ENCODE data around the gene CBX8.

Gene CBX8

DNA sequence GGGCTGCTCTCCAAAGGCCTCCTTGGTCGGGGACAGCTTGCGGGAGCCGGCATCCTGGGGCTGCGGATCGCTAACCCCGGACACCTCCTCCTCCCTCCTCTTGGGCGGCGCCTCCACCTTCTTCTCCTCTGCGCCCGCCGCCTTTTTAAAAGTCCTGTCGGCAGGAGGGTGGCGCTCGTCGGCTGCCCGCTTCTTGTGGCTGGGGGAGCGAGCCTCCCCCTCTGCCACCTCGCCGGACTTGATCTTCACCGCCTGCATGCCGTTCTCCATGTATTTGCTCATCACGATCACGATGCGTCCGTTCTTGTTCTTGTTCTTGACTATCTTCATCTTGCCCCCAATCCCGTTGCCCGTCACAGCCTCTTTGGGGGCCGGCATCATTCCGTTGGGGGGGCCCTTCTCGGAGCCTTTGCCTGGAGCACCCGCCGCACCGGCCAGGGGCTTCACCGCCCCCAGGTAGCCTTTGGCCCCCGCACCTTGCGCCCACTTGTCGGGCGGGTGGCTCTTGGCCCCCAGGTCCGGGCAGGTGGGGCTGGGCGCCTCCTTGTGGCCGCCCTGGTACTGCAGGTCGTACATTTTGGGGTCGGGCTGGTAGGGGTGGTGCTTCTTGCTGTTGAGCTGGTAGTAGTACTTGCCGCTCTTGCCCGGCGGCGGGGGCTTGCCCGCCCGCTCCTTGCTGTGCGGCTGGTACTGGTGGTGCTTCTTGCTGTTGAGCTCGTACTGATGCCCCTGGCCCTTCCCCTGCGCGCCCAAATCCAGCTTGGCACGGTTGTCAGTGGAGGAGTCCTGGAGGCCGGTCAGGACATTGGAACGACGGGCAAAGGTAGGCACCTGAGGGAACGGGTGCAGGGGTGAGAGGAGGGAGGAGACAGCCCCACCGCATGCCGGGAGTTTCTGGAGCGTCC lies 37.9 kb upstream of the CBX8 start:
- no peak for DNase-seq

DNA sequence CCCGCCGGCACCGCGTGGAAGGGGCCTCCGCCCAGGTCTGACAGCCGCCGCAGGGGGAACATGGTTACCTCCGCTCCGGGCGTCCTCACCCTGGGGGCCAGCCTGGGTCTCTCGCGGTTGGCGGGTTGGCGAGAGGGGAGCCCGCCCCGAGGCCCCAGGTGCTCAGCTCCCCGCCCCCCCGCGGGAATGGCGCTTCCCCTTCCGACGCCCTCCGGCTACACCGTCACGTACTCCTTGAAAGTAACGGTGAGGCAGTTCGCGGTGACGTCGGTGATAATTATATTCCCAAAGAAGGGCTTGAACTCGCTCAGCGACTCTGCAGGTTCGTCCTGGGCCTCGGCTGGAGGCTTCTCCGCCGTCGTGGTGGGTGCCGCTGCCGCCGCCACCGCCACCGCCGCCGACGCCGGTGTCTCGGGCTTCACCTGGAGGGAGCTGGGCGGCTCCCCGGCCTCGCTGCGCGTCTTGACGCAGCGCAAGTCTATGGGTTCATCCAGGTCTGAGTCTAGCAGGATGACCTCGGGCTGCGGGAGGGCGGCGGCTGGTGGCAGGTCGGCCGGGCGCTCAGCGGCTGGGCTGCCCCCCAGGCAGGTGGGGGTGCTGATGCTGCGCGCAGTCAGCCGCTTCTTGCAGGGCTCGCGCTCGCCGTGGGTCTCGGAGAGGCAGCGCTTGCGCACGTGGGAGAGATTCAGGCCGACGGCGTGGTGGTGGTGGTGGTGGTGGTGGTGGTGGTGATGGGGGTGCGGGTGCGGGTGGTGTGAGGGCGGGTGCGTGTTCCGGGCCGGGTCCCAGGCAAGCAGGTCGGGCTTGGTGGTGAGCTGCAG lies 37.1 kb upstream of the CBX8 start:
- DNase-seq, result no peak

DNA sequence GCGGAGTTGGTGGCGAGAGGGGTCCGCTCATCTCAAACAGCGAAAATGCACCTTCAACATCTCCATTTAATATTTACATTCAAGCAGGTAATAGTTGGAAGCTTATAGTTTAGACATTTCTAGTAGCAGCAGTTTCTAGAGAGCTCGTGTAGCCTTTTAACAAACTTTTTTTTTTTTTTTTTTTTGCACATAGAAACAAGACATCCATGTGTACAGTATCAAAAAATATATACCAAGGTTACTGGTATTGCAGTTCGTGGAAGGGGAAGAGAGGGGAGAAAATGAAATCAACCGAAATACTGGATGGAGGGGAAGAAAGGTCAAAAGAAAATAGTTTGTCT lies 36.2 kb upstream of the CBX8 start:
- no peak for DNase-seq

DNA sequence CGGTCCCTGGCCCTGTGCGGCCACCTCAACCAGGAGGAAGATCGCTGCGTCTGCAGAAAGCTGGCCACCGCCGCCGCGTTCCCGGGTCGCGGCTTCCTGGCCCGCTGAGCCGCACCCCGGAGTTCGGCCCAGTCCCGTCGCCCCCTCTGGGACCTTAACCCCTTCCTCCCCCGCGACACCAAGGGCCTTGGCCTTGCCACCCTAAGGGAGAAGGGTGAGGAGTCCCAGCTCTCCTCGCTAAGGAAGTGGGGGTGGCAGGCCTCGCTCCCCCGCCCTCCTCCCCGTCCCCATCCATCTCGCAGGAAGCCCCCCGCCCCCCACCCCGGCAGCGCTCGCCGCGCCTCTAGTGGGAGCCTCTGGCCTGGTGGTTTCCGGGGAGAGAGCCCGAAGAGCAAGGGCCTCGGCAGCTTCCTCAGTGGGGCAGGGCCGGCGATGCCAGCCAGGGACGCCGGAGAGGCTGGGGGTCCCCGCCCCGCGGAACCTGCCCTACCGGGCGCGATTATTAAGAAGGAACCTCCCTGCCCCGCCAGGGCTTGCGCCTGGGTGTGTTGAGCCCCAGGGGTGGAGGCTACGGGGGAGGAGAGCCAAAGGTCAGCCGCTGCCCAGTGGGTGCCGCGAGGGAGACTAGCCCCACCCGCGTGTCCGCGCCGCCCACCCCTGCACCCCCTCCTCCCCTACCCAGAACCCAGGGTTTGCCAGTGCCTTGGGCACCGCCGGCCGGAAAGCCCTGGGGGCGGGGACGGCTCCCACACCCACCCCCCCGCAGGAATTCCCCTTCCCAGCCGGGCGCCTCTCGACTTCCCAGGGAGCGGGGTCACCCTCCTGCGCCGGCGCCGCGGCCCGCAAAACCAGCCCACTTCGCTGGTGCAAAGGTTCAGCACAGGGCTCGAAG lies 35.6 kb upstream of the CBX8 start:
- DNase-seq, result no peak

DNA sequence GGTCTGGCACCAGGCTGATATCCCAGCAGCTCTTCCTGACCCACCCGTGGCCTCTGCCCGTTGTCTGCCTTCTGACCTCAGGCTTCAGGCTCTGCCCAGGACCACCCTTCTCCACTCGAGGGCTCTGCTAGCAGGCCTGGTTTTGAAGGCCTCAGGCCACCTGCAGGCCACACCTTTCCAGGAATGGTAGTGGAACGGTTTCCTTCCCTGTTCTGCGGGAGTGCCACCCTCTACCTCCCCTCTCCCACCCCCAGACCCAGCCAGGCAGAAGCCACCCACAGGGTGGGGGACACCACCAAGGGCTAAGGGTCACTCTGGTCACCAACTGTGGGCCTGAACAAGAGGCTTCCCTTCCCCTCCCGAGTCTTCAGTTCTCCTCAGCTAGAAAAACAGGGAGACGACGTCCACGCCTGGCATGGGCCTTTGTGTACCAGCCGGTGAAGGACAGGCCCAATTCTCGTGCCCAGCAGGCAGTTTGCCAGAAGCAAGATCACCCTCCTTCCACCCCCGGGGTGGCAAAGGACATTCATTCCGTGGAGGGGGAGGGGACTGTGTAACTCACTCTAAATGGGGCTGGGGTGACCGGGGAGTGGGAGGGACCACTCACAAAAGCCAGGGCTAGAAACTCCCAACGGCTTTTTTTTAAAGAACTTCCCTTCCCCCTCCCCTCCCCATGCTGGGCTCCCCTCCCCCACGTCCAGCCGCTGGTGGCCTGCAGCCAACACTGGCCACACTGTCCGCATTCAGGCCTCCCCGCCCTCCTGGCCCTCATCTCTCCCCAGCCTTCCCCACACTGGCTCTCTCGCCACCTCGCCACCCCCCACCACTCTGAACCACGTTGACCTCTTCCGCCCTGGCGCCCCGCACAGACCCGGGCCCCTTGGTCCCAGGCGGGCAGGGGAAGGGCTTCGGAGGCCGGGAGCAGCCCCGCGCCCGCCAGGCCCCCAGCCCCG lies 34.7 kb upstream of the CBX8 start:
- DNase-seq, result no peak

DNA sequence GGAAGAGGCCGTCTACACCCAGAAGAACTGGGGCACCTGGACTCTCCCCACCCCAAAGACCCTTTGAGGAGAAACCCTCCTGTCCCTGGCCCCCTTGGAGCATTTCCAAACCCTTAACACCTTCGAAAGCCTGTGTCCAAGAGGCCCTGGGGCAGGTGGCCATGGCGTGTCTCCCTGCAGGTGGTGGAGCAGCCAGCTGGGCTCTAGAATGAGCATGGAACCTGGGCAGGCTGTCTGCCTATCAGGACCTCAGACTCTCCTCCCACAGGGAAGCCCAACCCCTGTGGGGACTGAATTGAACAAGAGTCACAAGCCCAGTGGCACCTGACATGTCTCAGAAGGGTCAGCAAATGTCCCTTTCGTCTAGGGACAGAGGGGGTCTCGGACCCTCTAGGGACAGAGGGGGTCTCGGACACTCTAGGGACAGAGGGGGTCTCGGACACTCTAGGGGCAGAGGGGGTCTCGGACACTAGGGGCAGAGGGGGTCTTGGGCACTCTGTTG lies 33.9 kb upstream of the CBX8 start:
- no peak for DNase-seq

DNA sequence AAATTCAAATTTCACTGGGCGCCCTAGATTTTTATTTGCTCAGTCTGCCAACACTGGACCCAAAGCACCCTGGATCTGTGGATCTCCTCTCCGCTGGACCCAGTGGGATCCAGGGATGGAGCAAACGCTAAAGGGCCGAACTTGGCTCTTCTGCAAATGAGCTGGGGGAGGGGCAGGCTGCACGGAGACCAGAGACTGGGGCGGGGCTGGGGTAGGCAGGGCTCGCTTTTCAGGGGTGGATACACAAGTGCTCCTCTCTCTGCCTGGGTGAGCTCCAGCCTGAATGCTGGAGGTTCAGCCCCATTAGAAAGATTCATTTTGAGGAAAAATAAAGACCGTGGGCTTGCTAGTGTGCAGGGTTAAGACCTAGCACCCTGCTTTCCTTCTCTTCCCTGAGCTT lies 33.4 kb upstream of the CBX8 start:
- no peak for DNase-seq

DNA sequence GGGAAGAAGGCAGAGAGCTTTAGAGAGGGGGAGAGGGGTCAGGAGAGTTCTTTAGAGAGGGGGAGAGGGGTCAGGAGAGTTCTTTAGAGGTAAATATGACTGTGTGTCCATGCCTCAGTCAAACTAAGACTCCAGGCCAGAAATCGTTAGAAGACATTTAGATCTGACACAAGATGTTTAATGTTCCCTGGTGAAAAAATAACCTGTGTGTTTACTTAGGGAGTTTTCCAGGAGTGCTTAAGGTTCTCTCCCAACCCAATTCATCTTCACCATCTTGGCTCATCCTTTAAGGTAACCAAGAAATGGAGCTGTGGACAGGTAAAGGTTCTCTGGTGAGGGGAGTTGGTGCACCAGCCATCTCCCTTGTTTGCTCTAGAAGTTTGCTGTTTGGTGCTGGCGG lies 32.6 kb upstream of the CBX8 start:
- DNase-seq, result no peak

DNA sequence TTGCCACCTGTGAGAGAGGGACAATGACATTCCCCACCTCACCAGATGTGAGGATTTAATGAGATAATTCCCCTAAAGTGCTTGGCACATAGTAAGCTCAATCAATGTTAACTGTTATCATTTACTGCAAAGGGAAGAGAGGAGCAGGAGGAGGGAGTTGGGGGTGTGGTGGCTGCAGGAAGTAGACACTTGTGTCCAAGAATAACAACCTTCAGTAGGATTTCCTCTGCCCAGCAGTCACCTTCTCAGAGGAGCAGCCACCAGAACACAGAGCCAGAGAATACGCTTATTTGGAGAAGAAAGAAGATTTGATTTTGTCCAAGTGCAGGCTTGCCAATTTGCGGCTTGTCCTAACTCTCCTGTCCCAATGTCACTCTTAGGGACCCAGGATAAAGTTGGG lies 32.1 kb upstream of the CBX8 start:
- no peak for DNase-seq

DNA sequence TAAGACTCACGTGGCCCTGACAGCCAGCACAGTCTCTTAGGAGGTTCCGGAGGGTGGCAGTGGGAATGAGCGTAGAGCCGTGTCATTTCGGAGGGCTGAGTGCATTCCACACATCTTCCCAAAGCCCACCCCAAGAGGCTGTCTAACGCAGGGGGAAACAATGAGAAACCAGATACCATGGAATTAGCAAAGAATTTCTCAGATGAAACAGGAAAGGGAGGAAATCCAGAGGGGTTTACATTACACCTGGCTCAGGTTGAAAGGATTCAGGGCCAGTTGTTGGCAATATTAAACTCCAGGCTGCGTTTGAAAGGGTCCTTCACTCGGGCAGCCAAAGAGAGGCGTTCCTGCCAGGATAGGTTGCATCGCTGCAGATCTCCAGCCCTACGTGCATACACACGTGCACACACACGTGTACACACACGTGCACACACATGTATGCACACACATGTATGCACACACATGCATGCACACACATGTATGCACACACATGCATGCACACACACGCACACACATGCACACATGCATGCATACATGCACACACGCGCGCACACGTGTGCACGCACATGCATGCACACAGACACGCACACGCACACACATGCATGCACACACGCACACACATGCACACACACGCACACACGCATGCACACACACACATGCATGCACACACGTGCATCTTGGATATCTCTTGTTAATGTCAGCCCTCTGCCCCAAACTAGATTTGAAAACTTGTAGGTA lies 30.1 kb upstream of the CBX8 start:
- no peak for DNase-seq

DNA sequence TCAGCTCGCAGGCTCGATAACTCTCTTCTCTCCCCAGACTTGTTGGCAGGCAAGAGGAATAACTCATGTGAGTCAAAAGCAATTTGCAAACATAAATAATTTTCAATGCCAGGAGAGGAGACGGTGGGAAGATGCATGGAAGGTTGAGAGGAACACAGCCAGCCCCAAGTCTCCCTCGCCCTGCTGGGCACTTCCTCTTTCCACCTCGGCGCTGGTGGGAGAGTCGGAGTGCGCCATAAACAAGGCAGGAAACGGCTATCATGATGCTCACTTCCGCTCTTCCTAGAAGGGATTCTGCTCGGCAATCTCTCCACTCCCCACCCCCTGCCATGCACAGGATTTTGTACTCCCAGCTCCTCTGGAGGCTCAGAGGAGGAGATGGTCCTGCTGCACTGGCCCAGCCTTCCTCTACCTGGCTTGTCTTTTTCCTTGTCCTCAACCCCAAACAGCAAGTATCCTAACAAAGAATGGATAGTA lies 29.4 kb upstream of the CBX8 start:
- DNase-seq, result peak in 1 of 2 donors; percentile 45

DNA sequence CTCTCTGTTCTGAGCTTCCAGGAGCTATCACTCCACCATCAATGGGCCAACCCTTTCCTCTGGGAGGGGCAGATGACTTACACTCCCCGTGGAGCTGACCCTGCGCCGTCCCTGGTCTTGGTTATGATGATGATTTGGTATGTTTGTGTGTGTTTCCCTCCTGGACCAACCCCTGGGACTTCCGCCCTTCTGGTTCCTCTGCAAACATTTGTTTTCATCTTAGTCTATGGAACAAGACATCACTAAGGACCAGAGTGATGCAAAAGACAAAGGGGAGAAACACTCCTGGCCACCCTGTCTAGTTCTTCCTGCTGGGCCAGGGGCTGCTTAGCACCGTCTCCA lies 28.7 kb upstream of the CBX8 start:
- no peak for DNase-seq

DNA sequence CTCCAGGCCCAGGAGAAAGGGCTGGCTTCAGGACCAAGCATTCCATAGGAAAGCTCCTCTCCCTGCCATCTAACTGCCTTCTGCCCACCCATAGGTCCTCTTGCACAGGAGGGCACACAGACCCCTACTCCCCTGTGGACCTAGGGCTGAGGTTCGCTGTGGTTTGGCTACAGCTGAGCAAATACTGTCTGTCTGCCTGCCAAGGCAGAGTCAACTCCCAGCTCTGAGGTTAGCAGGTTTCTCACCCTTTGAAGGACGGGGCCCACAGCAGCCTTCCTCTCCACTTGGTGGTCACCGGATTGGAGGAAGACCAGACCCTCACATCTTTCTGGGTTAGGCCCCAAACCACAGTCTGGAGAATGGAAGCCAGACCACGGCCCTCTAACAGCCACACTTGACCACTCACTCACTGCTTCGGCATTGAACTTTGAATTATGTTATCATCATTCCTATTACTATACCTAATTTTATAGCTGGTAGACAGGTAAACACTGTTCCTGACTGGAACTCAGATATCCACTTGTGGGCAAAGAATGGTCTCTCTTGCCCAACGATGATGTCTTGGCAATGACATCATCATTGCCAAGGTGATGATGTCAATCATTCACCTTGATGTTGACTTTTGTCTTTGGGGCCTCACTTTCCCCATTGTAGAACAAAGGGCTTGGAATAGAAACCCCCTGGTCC lies 28.2 kb upstream of the CBX8 start:
- no peak for DNase-seq

DNA sequence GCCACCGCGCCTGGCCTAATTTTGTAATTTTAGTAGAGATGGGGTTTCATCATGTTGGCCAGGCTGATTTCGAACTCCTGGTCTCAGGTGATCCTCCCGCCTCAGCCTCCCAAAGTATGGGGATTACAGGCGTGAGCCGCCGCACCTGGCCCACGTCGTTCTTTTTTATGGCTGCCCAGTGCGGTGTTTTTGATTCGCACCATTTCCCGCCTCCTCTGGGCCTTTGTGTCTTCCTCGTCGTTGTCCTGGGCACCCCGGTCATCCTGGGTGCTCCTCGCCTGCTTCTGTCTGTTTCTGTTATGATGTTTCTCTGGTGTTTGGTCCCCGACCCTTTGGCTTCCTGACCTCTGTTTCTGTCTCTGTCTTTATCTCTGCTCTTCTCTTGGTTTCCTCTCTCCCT lies 27.4 kb upstream of the CBX8 start:
- no peak for DNase-seq

DNA sequence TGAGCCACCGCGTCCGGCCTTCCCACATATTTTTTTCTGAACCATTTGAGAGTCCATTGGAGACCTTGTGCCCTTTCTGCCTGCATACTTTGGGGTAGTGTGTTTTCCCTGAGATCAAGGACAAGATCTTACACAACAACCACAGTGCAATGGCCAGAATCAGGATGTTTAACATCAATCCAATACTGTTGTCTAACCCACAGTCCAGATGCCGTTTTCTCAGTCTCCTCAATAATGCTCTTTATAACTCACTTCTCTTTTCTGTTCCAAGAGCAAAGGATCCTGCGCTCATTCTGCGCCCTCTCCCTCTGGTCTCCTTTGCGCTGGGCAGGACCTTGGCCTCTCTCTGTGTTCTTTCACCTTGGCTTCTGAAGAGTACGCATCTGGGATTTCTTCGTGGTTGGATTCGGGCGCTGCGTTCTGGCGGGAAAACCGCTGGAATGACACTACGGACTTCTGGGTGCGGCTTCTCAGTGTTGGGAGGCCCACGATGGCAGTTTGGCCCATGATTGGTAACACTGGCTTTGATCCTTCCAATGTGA lies 25.8 kb upstream of the CBX8 start:
- no peak for DNase-seq

DNA sequence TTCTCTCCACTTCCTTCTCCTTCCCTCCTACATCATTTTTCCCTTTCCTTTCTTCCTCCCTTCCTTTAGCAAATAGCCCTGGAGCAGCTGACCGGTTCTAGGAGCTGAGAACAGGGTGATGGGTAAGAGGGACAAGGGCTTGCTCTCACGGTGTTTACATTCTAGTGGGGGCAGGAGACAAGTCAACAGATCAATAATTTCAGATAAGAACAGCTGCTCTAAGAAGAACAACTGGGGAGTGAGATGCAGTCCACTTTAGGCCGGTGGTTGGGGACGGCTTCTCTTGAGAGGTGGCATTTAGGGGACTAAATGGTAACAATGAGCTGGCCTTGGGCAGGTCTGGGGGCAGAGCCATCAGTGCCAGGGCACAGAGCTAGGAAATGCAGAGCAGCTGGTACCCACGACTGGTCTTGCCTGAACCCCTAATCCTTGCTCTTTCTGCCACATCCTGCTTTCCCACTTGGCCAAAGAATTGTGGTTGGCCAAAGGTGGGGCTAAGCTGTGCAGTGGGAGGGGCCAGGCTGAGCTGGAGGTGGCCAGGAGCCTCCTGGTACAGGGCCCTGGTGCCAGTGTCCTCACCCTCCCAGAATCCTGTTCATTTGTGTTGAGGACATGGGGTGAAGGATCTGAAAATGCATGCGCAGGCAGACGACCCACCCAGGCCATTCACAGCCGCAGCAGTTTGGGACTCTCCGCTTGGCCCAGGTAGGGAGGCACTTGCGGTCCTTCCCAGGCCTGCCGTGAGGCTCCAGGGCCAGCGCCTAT lies 24.6 kb upstream of the CBX8 start:
- DNase-seq, result no peak

DNA sequence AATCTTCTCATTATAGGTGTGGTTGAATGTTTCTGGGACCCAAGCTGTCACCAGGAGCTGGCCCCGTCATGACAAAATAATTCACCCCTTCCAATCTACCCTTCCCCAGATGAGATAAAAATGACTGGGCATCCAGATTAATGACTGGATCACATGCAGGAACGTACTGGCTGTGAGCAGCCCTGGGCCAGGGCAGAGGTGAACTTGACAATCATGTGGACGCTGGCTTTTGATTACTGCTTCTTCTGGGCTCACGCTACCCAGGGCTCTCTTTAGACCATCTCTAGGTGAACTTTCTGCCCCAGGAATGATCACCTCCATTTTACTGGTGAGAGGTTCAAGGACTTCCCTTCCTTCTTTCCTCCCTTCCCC lies 24.1 kb upstream of the CBX8 start:
- DNase-seq, result no peak

DNA sequence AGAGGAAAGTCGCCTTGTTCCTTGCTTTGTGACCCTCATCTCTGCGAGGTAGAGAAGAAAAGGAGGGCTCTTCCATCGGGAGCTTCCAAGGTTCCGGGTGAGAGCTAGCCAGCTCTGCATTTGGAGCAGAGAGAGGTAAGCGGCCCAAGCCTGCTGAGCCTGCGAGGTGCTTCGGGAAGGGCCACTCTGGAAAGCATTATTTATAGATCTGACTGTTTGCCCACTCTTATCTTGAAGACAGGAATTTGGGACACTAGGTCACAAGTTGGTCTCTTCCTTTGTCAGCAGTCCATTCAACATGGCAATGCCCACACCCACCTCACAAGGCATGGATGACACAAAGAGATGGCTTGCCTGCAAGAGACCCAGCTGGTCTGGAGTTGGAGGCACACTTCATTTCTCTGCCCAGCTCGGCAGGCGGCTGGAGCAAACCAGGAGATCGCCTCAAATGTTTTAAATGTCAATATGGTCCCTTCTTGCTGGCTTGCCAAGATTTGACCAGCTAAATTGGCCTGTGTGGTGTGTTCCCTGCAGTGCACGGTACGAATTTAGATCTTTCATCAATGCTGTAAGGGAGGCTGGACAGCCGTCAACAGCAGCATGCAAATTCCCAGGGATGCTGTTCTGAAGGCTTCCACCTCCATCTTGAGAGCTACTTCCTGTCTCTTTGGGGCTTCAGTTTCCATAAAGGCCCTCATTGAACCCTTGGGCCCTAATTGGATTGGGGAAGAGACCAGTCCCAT lies 22.8 kb upstream of the CBX8 start:
- DNase-seq, result no peak

DNA sequence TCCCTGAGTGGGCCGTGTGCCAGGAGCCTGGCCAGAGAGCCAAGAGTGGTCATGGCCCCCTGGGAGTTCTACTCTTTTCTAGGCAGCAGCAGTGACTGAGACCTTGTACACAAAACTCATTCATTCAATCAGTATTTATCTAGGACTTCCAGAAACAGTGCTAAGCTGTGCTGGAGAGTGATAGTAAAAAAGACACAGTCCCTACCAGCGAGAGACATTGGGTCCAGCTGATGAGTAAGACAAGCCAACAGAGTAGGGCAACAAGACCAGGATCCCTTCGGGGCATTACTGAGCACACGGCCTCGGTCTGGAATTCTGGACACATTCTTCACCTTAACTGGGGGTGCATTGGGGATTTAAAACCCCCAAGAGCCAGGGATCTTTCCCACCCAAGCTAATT lies 22.2 kb upstream of the CBX8 start:
- DNase-seq, result no peak

All from bone marrow (tissue), 2 donors.